ENCODE data around the gene ITGA2B. TPM values are rescaled to one million over a fixed set of nuclear protein-coding genes. Genes with fewer than 3 reads are reported as not detected.

The ITGA2B gene
- polyA plus RNA-seq, 1 donor (not counting 4 experiments of a cell fraction or from before 2014, with no cell fraction given), result not detected

GRCh38 chr17:44389723-44390202 lies 314 bp upstream of the ITGA2B start:
- H3K36me3 ChIP-seq (ENCODE audit: control insufficient read depth in 2 of 2, extremely low read depth in 1 of 2, insufficient read depth in 2 of 2, low read length in 2 of 2), result no peaks in the 10 kb centered on the region
- H4K20me1 ChIP-seq (ENCODE audit: control insufficient read depth, extremely low read depth, insufficient read depth, low read length), result no peaks in the 10 kb centered on the region
- TF ChIP-seq EZH2 (IDR thresholded peaks at IDR 0.05; ENCODE audit: low read length) (no peak), CTCF (optimal IDR thresholded peaks at IDR 0.05 in 1 of 3, IDR thresholded peaks at IDR 0.05 in 1 of 3, conservative IDR thresholded peaks at IDR 0.05 in 1 of 3; ENCODE audit: extremely low read depth in 1 of 3, insufficient read depth in 2 of 3, low read length in 3 of 3) (no peak)
- H3K4me1 ChIP-seq (ENCODE audit: control insufficient read depth, extremely low read depth, insufficient read depth, low read length), result peaks cover 9% of the 10 kb centered on the region
- H3K9me1 ChIP-seq (ENCODE audit: control insufficient read depth, extremely low read depth, insufficient read depth, low read length), result no peaks in the 10 kb centered on the region
- H3K79me2 ChIP-seq (ENCODE audit: control insufficient read depth, insufficient read depth, low read length), result no peaks in the 10 kb centered on the region
- H3K27me3 ChIP-seq (ENCODE audit: control insufficient read depth, extremely low read depth, insufficient read depth, low read length), result peaks cover 10% of the 10 kb centered on the region
- H3K4me3 ChIP-seq (ENCODE audit: control insufficient read depth in 2 of 3, extremely low read depth in 1 of 3, insufficient read depth in 2 of 3, low read depth in 1 of 3, low read length in 3 of 3), result no peak overlapping the region
- dilution Hi-C loops (cut with MboI; ENCODE audit: extremely low pct_ligation_motif_present, low sequenced_read_pairs), result no loop called here
- H3K9ac ChIP-seq (ENCODE audit: control insufficient read depth, extremely low read depth, insufficient read depth, low read length), result no peak overlapping the region
- no peak for FAIRE-seq
- no peak overlapping the region for H2AFZ ChIP-seq (ENCODE audit: control insufficient read depth, low read length)
- no peak for DNase-seq (ENCODE audit: low read depth, low spot score)
- no peak overlapping the region for H3K4me2 ChIP-seq (ENCODE audit: control insufficient read depth, extremely low read depth, insufficient read depth, low read depth, low read length)
- H3K27ac ChIP-seq (ENCODE audit: control insufficient read depth, insufficient read depth, low read length), result no peak overlapping the region
- no peaks in the 10 kb centered on the region for H3K9me3 ChIP-seq (ENCODE audit: control insufficient read depth, low read depth, low read length)

GRCh38 chr17:44387804-44388203 lies 1.6 kb downstream of the ITGA2B start:
- dilution Hi-C loops (cut with MboI; ENCODE audit: extremely low pct_ligation_motif_present, low sequenced_read_pairs), result no loop called here
- FAIRE-seq (no peak), DNase-seq (ENCODE audit: low read depth, low spot score) (no peak)

GRCh38 chr17:44386182-44386525 lies 3.3 kb downstream of the ITGA2B start:
- Histone ChIP-seq H4K20me1 (ENCODE audit: control insufficient read depth, extremely low read depth, insufficient read depth, low read length) (no peaks in the 10 kb centered on the region), H3K9me3 (ENCODE audit: control insufficient read depth, low read depth, low read length) (no peaks in the 10 kb centered on the region), H2AFZ (ENCODE audit: control insufficient read depth, low read length) (no peak overlapping the region), H3K9me1 (ENCODE audit: control insufficient read depth, extremely low read depth, insufficient read depth, low read length) (no peaks in the 10 kb centered on the region), H3K79me2 (ENCODE audit: control insufficient read depth, insufficient read depth, low read length) (no peaks in the 10 kb centered on the region), H3K9ac (ENCODE audit: control insufficient read depth, extremely low read depth, insufficient read depth, low read length) (no peak overlapping the region), H3K4me1 (ENCODE audit: control insufficient read depth, extremely low read depth, insufficient read depth, low read length) (peaks cover 9% of the 10 kb centered on the region), H3K27me3 (ENCODE audit: control insufficient read depth, extremely low read depth, insufficient read depth, low read length) (peaks cover 31% of the 10 kb centered on the region), H3K27ac (ENCODE audit: control insufficient read depth, insufficient read depth, low read length) (no peak overlapping the region), H3K4me2 (ENCODE audit: control insufficient read depth, extremely low read depth, insufficient read depth, low read depth, low read length) (peak overlapping the region; percentile 88), H3K36me3 (ENCODE audit: control insufficient read depth in 2 of 2, extremely low read depth in 1 of 2, insufficient read depth in 2 of 2, low read length in 2 of 2) (no peaks in the 10 kb centered on the region), H3K4me3 (ENCODE audit: control insufficient read depth in 2 of 3, extremely low read depth in 1 of 3, insufficient read depth in 2 of 3, low read depth in 1 of 3, low read length in 3 of 3) (peak overlapping the region in 1 of 3 experiments; percentile 67)
- TF ChIP-seq CTCF (optimal IDR thresholded peaks at IDR 0.05 in 1 of 3, IDR thresholded peaks at IDR 0.05 in 1 of 3, conservative IDR thresholded peaks at IDR 0.05 in 1 of 3; ENCODE audit: extremely low read depth in 1 of 3, insufficient read depth in 2 of 3, low read length in 3 of 3), result no peak
- dilution Hi-C loops (cut with MboI; ENCODE audit: extremely low pct_ligation_motif_present, low sequenced_read_pairs), result no loop called here
- DNase-seq (ENCODE audit: low read depth, low spot score) (no peak), FAIRE-seq (no peak)

More at GRCh38 chr17:44387804-44388203, 1.6 kb downstream of the ITGA2B start:
- Histone ChIP-seq H3K4me1 (ENCODE audit: control insufficient read depth, extremely low read depth, insufficient read depth, low read length) (peaks cover 9% of the 10 kb centered on the region), H2AFZ (ENCODE audit: control insufficient read depth, low read length) (no peak overlapping the region), H3K9ac (ENCODE audit: control insufficient read depth, extremely low read depth, insufficient read depth, low read length) (no peak overlapping the region), H3K36me3 (ENCODE audit: control insufficient read depth in 2 of 2, extremely low read depth in 1 of 2, insufficient read depth in 2 of 2, low read length in 2 of 2) (no peaks in the 10 kb centered on the region), H3K4me3 (ENCODE audit: control insufficient read depth in 2 of 3, extremely low read depth in 1 of 3, insufficient read depth in 2 of 3, low read depth in 1 of 3, low read length in 3 of 3) (no peak overlapping the region), H3K79me2 (ENCODE audit: control insufficient read depth, insufficient read depth, low read length) (no peaks in the 10 kb centered on the region), H3K9me3 (ENCODE audit: control insufficient read depth, low read depth, low read length) (no peaks in the 10 kb centered on the region), H4K20me1 (ENCODE audit: control insufficient read depth, extremely low read depth, insufficient read depth, low read length) (no peaks in the 10 kb centered on the region), H3K9me1 (ENCODE audit: control insufficient read depth, extremely low read depth, insufficient read depth, low read length) (no peaks in the 10 kb centered on the region), H3K27ac (ENCODE audit: control insufficient read depth, insufficient read depth, low read length) (no peak overlapping the region), H3K27me3 (ENCODE audit: control insufficient read depth, extremely low read depth, insufficient read depth, low read length) (peaks cover 28% of the 10 kb centered on the region), H3K4me2 (ENCODE audit: control insufficient read depth, extremely low read depth, insufficient read depth, low read depth, low read length) (no peak overlapping the region)
- TF ChIP-seq EZH2 (IDR thresholded peaks at IDR 0.05; ENCODE audit: low read length), result no peak
